NCI-H187 (cell line): ENCODE measurements around the gene COL11A2.

Source experiments
- DNase-seq, 2 experiments: peaks; one replicate each; lab custom pipeline; 2025; lab: John Stamatoyannopoulos, UW

The COL11A2 gene

GRCh38 chr6:33117811-33118277 is 74.4 kb downstream of the COL11A2 start:
- no peak for DNase-seq

- no peak for DNase-seq
Measured at GRCh38 chr6:33116841-33117711, 75.2 kb downstream of the COL11A2 start.

- DNase-seq, result no peak
Measured at GRCh38 chr6:33116417-33116816, 75.8 kb downstream of the COL11A2 start.

GRCh38 chr6:33114406-33114805 is 77.9 kb downstream of the COL11A2 start:
- no peak for DNase-seq

GRCh38 chr6:33113755-33114154 is 78.5 kb downstream of the COL11A2 start:
- DNase-seq, result no peak
